Glutamatergic neuron (in vitro differentiated cells): Measurements from ENCODE around the gene ULK1. TPM values are rescaled to one million over a fixed set of nuclear protein-coding genes. Genes with fewer than 3 reads are reported as not detected.
"Not testable (repeated sequence)": the region's sequence is repeated elsewhere in the genome, so short reads cannot be mapped to it uniquely, and the experiment has no call there.

Experiments
- DNase-seq: peaks from one replicate; pipeline ENCODE4 v3.0.0; 2022
- H3K27ac Mint-ChIP-seq: one replicate; pipeline ENCODE4 v1.8.0; 2020; ENCODE audit warnings: mild to moderate bottlenecking, mixed read lengths, inconsistent platforms; ENCODE audit not compliant: unreplicated experiment
- H3K27me3 Mint-ChIP-seq: one replicate; pipeline ENCODE4 v1.8.0; 2020; ENCODE audit warnings: mild to moderate bottlenecking, moderate library complexity, mixed read lengths, inconsistent platforms; ENCODE audit not compliant: unreplicated experiment
- H3K36me3 Mint-ChIP-seq: one replicate; pipeline ENCODE4 v1.8.0; 2020; ENCODE audit warnings: mild to moderate bottlenecking, mixed read lengths, inconsistent platforms; ENCODE audit not compliant: unreplicated experiment
- H3K4me1 Mint-ChIP-seq: one replicate; pipeline ENCODE4 v1.8.0; 2020; ENCODE audit warnings: mild to moderate bottlenecking, low read depth, mixed read lengths, inconsistent platforms; ENCODE audit not compliant: unreplicated experiment
- H3K4me3 Mint-ChIP-seq: one replicate; pipeline ENCODE4 v1.8.0; 2020; ENCODE audit warnings: mild to moderate bottlenecking, mixed read lengths, inconsistent platforms; ENCODE audit not compliant: unreplicated experiment
- H3K9me3 Mint-ChIP-seq: one replicate; pipeline ENCODE4 v1.8.0; 2020; ENCODE audit warnings: mild to moderate bottlenecking, moderate library complexity, mixed read lengths, inconsistent platforms; ENCODE audit not compliant: unreplicated experiment
- total RNA-seq: library from RNA; stranded (reverse); fragmentation: NEBNext Ultra II Directional; extraction: Animal tissue kit (Norgen Biotek cat#: 25700); gene quantifications from one replicate; pipeline ENCODE4 v1.2.1, GENCODE V29; 2021; ENCODE audit not compliant: unreplicated experiment
- TF ChIP-seq, protein P1 (sequence below): fragments of 200-600 bp; sonication (generic); IDR thresholded peaks from one replicate; pipeline ENCODE4 v1.5.0; 2021; ENCODE audit not compliant: partially characterized antibody, unreplicated experiment

ULK1 gene
- total RNA-seq, 1 donor from 2014 or later: 168 TPM

DNA sequence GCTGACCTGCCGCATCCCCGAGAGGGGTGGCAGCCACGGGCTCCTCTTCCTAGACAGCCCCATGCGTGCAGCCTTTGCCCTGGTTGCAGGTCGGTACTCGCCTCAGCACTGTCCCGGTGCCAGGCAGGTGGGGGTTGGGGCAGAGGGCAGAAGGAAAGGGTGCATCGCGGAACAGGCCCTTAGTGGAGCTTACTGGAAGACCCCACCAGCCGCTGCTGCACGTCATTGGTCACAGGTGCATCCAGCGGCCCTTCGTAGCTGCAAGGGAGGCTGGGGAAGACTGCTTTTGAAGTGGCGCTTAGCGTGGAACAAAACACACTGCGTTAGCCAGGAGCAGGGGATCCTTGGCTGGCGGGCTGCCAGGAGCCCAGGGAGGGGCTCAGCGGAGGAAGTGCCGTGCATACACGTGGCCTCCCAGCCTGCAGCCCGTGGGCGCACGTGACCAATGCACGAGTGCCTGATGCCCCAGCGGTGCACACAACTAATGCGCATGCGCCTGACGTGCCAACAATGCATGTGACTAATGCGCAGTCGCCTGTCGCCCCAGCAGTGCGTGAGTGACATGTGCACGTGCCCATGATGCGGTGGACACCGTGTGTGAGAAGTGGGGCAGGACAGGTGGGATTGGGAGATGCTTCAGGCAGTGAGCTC, 50.3 kb downstream of the ULK1 start:
- Mint-ChIP-seq H3K9me3 (peaks cover 3% of the 10 kb centered on the region), H3K27me3 (no peaks in the 10 kb centered on the region), H3K36me3 (no peaks in the 10 kb centered on the region), H3K4me3 (no peak overlapping the region), H3K27ac (no peak overlapping the region), H3K4me1 (no peaks in the 10 kb centered on the region)
- DNase-seq: no peak
- TF ChIP-seq, protein P1, sequence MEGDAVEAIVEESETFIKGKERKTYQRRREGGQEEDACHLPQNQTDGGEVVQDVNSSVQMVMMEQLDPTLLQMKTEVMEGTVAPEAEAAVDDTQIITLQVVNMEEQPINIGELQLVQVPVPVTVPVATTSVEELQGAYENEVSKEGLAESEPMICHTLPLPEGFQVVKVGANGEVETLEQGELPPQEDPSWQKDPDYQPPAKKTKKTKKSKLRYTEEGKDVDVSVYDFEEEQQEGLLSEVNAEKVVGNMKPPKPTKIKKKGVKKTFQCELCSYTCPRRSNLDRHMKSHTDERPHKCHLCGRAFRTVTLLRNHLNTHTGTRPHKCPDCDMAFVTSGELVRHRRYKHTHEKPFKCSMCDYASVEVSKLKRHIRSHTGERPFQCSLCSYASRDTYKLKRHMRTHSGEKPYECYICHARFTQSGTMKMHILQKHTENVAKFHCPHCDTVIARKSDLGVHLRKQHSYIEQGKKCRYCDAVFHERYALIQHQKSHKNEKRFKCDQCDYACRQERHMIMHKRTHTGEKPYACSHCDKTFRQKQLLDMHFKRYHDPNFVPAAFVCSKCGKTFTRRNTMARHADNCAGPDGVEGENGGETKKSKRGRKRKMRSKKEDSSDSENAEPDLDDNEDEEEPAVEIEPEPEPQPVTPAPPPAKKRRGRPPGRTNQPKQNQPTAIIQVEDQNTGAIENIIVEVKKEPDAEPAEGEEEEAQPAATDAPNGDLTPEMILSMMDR: no peak

- TF ChIP-seq, protein P1: no peak
- Mint-ChIP-seq H3K27me3 (peaks cover 1% of the 10 kb centered on the region), H3K4me1 (peaks cover 2% of the 10 kb centered on the region), H3K4me3 (no peak overlapping the region), H3K27ac (no peak overlapping the region), H3K9me3 (peaks cover 4% of the 10 kb centered on the region), H3K36me3 (no peaks in the 10 kb centered on the region)
- no peak for DNase-seq
Measured at GRCh38 chr12:131946757-131947156, 52.3 kb downstream of the ULK1 start.

DNA sequence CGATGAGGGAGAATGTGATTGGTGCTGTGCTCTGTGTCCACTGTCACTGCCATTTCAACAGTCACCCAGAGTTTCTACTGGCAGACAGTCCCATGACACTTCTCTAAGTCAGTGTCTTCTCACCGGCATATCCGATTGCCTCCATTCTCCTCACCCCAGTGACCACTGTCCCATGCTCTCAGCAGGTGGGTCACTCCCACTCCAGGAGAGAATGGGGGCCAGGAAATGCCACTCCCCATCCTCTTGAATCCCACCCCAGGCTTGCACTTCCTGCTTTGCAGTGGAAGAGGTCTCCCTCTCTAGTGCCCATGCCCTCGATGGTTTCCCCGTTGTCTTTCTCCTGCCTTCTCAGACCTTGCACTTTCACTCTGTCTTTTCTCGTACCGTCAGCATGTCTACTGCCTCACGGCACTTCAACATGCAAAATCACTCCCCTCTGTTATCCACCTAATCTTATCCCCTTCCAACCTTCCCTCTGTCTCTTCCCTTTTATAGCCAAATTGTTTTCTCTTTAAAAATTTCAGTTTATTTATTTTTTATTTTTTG, 53.1 kb downstream of the ULK1 start:
- TF ChIP-seq, protein P1: no peak
- Mint-ChIP-seq H3K27me3 (peaks cover 1% of the 10 kb centered on the region), H3K27ac (no peak overlapping the region), H3K36me3 (no peaks in the 10 kb centered on the region), H3K4me1 (peaks cover 2% of the 10 kb centered on the region), H3K4me3 (no peak overlapping the region), H3K9me3 (peaks cover 4% of the 10 kb centered on the region)
- DNase-seq: no peak

- Mint-ChIP-seq H3K4me3 (no peak overlapping the region), H3K9me3 (peaks cover 4% of the 10 kb centered on the region), H3K27me3 (peaks cover 1% of the 10 kb centered on the region), H3K36me3 (no peaks in the 10 kb centered on the region), H3K27ac (no peak overlapping the region), H3K4me1 (peaks cover 7% of the 10 kb centered on the region)
- TF ChIP-seq, protein P1: no peak
- DNase-seq: no peak
Measured at GRCh38 chr12:131948166-131948712, 53.8 kb downstream of the ULK1 start.

- not testable (repeated sequence) for H3K4me1 Mint-ChIP-seq, DNase-seq, H3K9me3 Mint-ChIP-seq, H3K27me3 Mint-ChIP-seq, H3K36me3 Mint-ChIP-seq, H3K27ac Mint-ChIP-seq
- H3K4me3 Mint-ChIP-seq: peak overlapping the region; percentile 49
Measured at GRCh38 chr12:131948713-131949430, 54.5 kb downstream of the ULK1 start.
